ENCODE measurements around the gene PPP3CA. TPM values are rescaled to one million over a fixed set of nuclear protein-coding genes. Genes with fewer than 3 reads are reported as not detected.

PPP3CA gene
- total RNA-seq, 1 donor from 2014 or later = 38.4 TPM

DNA sequence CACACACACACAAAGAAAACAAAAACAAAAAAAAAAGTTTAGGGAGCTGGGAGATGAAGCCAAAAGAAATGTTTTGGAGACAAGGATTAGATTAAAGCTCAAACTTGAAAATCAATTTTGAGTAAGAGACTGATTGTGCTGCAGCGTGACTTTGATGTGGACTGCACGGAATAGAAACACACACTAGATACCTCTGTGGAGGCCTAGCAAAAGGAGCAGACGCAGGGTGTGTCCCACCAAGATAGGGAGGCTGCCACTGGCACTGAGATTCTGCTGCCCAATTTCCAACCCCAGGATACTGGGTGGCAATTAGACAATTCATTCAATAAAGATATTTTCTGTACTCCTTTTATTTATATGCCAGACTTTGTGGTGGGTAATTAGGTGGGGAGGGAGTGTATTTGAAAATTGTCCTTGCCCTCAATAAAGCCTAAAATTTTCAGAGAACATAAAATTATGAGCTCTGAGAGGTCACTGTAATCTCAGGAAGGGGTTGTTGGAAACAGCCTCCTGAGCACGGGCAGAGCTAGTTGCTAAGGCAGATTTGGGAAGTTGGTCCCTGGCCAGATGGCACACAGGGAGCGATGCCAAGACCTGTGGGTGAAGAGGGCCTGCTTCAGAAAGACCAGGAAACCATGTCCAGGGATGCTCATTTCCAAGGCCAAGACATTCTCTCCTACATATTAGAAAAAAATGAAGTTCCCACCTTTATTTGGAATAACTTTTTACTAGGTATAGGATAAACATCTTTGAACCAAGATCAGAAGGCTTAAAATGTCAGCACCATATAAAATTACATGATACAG lies 1.9 kb upstream of the PPP3CA start:
- no peak for TF ChIP-seq EZH2 (IDR thresholded peaks at IDR 0.05)
- no peak for TF ChIP-seq EZH2phosphoT487 (IDR thresholded peaks at IDR 0.05)
- TF ChIP-seq, protein P1, sequence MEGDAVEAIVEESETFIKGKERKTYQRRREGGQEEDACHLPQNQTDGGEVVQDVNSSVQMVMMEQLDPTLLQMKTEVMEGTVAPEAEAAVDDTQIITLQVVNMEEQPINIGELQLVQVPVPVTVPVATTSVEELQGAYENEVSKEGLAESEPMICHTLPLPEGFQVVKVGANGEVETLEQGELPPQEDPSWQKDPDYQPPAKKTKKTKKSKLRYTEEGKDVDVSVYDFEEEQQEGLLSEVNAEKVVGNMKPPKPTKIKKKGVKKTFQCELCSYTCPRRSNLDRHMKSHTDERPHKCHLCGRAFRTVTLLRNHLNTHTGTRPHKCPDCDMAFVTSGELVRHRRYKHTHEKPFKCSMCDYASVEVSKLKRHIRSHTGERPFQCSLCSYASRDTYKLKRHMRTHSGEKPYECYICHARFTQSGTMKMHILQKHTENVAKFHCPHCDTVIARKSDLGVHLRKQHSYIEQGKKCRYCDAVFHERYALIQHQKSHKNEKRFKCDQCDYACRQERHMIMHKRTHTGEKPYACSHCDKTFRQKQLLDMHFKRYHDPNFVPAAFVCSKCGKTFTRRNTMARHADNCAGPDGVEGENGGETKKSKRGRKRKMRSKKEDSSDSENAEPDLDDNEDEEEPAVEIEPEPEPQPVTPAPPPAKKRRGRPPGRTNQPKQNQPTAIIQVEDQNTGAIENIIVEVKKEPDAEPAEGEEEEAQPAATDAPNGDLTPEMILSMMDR (IDR thresholded peaks at IDR 0.05) = no peak
- Histone ChIP-seq H3K79me2 (ENCODE audit: low read depth) (peaks cover 22% of the 10 kb centered on the region), H3K9me3 (ENCODE audit: low read depth) (no peaks in the 10 kb centered on the region), H3K9ac (no peak overlapping the region), H3K4me2 (peak overlapping the region; percentile 96), H3K27me3 (peaks cover 20% of the 10 kb centered on the region), H3F3A (ENCODE audit: low read depth) (peaks cover 32% of the 10 kb centered on the region), H3K4me3 (peak overlapping the region; percentile 69), H3K36me3 (no peaks in the 10 kb centered on the region), H2AFZ (replicated peaks) (no peak overlapping the region), H3K27ac (no peak overlapping the region), H4K20me1 (ENCODE audit: low read depth) (peaks cover 8% of the 10 kb centered on the region), H3K4me1 (peaks cover 17% of the 10 kb centered on the region)
- H3K4me3 Mint-ChIP-seq = peak overlapping the region; percentile 99
- peaks cover 16% of the 10 kb centered on the region for H3K4me1 Mint-ChIP-seq
- H3K9me3 Mint-ChIP-seq = peaks cover 4% of the 10 kb centered on the region
- H3K27me3 Mint-ChIP-seq (ENCODE audit: insufficient read depth, low read depth) = peaks cover 12% of the 10 kb centered on the region
- DNase-seq (ENCODE audit: low spot score) = no peak
- H3K36me3 Mint-ChIP-seq = peaks cover 6% of the 10 kb centered on the region
- no peak overlapping the region for H3K27ac Mint-ChIP-seq

DNA sequence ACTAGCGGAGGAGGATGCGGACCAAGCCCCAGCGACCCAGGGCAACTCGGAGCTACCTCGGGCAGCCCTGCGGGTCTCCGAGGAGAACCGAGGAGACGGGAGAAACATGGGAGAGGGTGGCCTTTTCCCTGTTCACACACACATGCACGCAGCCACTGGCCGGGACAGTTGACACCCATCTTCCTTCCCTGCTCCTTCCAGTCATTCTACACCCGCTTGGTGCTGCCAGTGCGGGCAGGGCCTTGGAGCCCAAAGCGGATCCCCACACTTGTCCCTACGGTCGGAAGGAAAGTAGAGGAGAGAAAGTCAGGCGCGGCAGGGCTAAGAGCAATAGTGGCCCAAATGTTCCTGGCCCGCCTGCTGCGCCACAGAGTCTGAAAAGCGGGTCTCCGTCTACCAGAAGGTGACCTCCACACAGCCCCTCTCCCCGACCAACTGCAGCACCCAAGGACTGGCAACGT lies 1.1 kb upstream of the PPP3CA start:
- Histone ChIP-seq H3K4me2 (peak overlapping the region; percentile 96), H3K4me3 (peak overlapping the region; percentile 69), H3K79me2 (ENCODE audit: low read depth) (peaks cover 30% of the 10 kb centered on the region), H3K9me3 (ENCODE audit: low read depth) (no peaks in the 10 kb centered on the region), H3F3A (ENCODE audit: low read depth) (peaks cover 32% of the 10 kb centered on the region), H4K20me1 (ENCODE audit: low read depth) (peaks cover 10% of the 10 kb centered on the region), H3K4me1 (peaks cover 17% of the 10 kb centered on the region), H2AFZ (replicated peaks) (peak overlapping the region; percentile 98), H3K36me3 (no peaks in the 10 kb centered on the region), H3K9ac (no peak overlapping the region), H3K27me3 (peaks cover 20% of the 10 kb centered on the region), H3K27ac (no peak overlapping the region)
- peak overlapping the region; percentile 99 for H3K4me3 Mint-ChIP-seq
- DNase-seq (ENCODE audit: low spot score) = no peak
- H3K9me3 Mint-ChIP-seq = peaks cover 4% of the 10 kb centered on the region
- H3K27ac Mint-ChIP-seq = peak overlapping the region; percentile 44
- H3K4me1 Mint-ChIP-seq = peaks cover 18% of the 10 kb centered on the region
- H3K36me3 Mint-ChIP-seq = peaks cover 6% of the 10 kb centered on the region
- TF ChIP-seq EZH2 (IDR thresholded peaks at IDR 0.05) = no peak
- TF ChIP-seq, protein P1 (IDR thresholded peaks at IDR 0.05) = no peak
- TF ChIP-seq EZH2phosphoT487 (IDR thresholded peaks at IDR 0.05) = no peak
- H3K27me3 Mint-ChIP-seq (ENCODE audit: insufficient read depth, low read depth) = peaks cover 12% of the 10 kb centered on the region

DNA sequence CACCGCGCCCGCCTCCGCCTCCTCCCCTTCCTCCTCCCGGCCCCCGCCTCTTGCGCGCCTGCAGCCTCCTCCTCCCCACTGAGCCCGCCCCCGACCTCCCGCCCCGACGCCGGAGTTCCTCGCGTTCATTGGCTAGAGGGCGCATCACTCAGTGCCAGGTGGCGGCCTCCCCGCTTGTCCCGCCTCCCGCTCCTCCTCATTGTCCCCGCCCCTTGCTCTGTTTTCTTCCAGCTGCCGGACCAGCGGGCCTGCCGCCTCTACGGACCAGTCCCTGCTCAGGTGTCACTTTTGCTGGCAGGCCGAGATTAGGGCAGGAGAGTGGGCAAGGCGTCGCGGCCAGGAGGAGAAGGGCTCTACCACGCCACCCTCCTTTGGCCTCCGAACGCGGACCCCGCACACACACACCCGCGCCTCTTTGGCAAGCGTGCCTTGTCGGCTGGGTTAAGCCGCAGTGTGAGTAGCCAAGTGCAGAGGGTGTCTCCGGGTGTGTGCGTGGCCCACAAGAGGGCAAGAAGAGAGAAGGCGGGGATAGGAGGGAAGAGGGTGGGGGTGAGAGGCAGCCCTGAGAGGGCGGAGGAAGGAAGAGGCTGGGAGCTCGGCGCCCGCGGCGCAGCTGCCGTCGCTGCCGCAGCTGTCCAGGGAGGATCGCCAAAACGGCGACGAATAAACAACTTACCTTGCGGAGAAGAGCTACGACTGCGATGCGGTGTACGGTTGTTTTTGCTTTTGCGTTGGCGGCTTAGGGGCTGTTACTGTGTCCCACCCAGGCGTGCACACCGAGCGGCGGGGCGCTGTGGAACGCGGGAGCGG lies 436 bp upstream of the PPP3CA start:
- peaks cover 32% of the 10 kb centered on the region for H3F3A ChIP-seq (ENCODE audit: low read depth)
- no peak for TF ChIP-seq EZH2phosphoT487 (IDR thresholded peaks at IDR 0.05)
- TF ChIP-seq, protein P1 (IDR thresholded peaks at IDR 0.05) = peak; percentile 7

More for the DNA sequence above, 436 bp upstream of the PPP3CA start:
- Mint-ChIP-seq H3K27me3 (ENCODE audit: insufficient read depth, low read depth) (peaks cover 12% of the 10 kb centered on the region), H3K9me3 (peaks cover 4% of the 10 kb centered on the region), H3K4me3 (peak overlapping the region; percentile 99), H3K36me3 (peaks cover 6% of the 10 kb centered on the region), H3K4me1 (peaks cover 19% of the 10 kb centered on the region), H3K27ac (peak overlapping the region; percentile 44)
- H3K9ac ChIP-seq = no peak overlapping the region
- H3K27ac ChIP-seq = peak overlapping the region; percentile 86
- peaks cover 17% of the 10 kb centered on the region for H3K4me1 ChIP-seq
- H2AFZ ChIP-seq (replicated peaks) = peak overlapping the region; percentile 98
- DNase-seq (ENCODE audit: low spot score) = peak; percentile 97
- H3K36me3 ChIP-seq = no peaks in the 10 kb centered on the region
- no peaks in the 10 kb centered on the region for H3K9me3 ChIP-seq (ENCODE audit: low read depth)
- peaks cover 10% of the 10 kb centered on the region for H4K20me1 ChIP-seq (ENCODE audit: low read depth)
- peak overlapping the region; percentile 96 for H3K4me2 ChIP-seq
- H3K27me3 ChIP-seq = peaks cover 20% of the 10 kb centered on the region
- H3K79me2 ChIP-seq (ENCODE audit: low read depth) = peaks cover 37% of the 10 kb centered on the region
- H3K4me3 ChIP-seq = peak overlapping the region; percentile 69

Data from neural progenitor cell (in vitro differentiated cells).